RPMI8226 (cell line): Measurements from ENCODE around the gene TMEM108.

Experiments
- DNase-seq: peaks from one replicate; pipeline ENCODE4 v3.0.0-alpha.2; 2015

Gene TMEM108

DNA sequence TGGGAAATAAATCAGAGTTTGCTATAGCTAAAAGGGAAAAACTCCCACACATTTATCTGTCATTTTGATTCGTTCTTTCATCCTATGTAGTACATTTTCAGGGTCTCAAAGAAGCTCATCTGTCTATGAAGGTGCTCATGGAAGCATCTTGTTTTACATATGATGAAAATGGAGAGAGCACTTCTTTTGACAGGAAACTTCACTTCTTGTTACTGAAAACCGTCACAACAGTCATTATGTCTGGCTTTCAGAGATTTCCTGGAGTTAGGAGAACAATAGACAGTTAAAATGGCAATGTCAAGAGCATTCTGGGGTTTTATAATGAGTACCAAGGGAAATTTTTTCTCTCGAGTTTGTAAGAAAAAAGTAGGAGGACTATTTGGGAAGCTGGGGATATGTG is 83.3 kb downstream of the TMEM108 start:
- no peak for DNase-seq

DNA sequence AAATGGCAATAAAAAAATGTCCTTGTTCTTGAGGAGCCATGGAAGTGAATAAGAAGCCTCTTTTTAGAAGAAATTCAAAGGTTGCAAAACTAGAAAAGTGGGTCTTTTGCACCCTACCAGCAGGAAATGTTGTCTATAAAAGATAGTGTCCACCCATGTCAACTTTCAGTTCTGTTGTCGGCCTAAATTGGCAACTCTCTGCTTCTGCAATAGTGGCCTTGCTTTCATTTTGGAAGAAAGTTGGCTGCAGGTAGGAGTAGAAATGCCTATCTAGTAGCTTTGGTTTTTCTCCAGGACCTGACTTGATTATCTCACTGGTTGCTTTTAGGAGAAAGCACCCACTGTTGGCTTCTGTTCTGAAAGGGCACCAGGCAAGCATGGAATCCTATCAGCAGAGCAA is 85.4 kb downstream of the TMEM108 start:
- no peak for DNase-seq

DNA sequence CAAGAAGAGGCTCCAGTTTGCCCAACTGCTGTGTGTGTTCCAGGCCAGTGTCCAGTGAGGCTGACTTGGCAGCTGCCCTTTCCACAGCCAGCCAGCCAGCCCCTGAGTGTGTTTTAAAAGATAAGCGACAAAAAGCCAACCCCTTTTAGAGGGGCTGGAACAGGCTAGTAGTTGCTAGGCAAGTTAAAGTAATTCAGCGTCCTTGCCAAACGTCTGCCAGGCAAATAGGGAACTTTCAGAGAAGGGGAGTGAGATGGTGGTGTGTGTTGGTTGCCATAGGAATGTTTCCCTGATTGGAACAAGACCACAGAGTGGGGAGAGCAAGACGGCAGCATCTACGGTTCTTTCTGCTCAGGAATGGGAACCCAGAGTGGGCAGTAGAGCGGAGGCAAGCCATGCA is 86.3 kb downstream of the TMEM108 start:
- no peak for DNase-seq

DNA sequence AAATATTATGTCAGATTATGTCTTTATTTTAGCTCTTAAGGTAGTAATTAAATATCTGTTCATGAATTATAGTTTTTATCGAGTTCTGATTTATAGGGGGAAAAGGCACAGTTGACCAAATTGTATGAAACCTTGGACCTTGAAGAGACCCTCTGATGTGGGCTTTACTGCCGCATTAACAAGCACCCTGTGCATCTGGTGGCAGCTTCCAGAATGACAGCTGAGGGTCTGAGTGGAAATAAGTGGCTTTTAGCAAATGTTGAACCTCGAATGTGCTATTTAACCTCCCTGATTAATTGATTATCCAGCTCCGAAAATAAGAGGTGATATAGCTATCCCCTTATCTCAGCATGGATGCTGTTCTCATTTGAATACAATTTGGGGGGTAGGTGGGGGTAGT is 87.0 kb downstream of the TMEM108 start:
- DNase-seq = no peak

DNA sequence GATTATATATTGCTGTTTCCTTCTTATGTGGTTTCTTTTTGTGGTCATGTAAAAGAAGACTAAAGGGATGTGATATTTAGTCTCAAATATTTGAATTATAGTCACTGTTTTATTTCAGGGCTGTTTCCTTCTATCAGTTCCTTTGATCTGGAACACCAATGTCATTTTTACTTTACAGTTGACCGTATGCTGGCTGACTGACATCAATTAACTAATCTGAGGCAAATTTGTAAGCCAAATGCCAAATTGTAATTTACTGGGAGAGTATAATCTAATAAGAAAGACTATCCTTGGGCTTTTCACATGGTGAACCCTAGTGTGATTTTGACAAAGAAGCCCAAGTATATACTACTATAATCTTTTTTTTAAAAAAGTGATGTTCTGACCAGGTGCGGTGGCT is 87.6 kb downstream of the TMEM108 start:
- no peak for DNase-seq

DNA sequence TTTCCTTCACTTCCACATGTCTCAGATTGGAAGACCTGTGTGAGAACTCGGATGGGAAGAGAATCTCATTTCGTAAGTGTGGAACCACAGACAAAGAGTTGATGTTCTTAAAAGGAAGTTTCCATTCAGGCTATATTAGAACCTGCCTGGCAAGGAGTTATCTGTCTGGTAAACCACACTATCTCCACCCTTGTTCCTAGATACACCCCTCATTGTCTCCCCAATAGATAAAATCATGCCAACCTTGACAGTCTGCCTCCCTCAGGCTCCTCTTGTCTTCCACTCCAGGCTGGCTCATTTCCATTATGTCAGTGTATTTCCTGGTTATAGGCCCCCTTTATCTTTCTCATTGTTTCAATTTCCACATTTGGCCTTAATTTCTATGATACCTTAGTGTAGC is 89.2 kb downstream of the TMEM108 start:
- no peak for DNase-seq

DNA sequence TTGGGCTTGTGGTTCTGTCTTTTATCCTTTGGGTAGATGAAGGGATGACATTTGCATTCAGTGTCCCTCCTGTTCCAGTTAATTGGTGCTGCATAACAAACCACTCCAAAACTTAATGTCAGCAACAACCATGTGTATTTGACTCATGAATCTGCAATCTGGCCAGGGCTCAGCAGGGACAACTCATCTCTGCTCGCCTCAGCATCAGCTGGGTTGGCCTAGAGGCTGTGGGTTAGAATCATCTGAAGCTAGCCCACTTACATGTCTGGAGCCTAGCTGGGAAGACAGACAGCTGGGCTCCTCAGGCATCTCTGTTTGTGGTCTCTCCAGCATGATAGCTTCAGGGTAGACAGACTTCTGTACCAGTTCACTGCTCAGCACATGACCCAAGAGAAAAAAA is 92.0 kb downstream of the TMEM108 start:
- DNase-seq = no peak

DNA sequence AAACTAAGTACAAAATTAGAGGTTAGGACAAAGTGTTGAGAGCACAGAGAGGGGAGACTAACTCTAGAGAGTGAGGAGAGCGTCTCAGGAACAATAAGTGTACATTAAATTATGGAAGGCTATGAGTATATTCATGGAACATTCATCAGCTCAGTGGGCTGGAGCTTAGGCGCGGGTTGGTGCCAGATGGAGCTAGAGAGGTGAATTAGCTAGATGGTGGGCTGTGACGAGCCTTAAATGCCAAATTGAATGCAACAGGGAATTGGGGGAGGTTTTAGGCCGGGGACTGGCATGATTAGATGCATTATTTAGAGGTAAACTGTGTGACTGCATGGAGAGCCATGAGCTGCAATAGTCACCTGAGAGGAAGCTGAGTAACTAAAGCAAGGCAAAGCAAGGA is 97.1 kb downstream of the TMEM108 start:
- DNase-seq = no peak

DNA sequence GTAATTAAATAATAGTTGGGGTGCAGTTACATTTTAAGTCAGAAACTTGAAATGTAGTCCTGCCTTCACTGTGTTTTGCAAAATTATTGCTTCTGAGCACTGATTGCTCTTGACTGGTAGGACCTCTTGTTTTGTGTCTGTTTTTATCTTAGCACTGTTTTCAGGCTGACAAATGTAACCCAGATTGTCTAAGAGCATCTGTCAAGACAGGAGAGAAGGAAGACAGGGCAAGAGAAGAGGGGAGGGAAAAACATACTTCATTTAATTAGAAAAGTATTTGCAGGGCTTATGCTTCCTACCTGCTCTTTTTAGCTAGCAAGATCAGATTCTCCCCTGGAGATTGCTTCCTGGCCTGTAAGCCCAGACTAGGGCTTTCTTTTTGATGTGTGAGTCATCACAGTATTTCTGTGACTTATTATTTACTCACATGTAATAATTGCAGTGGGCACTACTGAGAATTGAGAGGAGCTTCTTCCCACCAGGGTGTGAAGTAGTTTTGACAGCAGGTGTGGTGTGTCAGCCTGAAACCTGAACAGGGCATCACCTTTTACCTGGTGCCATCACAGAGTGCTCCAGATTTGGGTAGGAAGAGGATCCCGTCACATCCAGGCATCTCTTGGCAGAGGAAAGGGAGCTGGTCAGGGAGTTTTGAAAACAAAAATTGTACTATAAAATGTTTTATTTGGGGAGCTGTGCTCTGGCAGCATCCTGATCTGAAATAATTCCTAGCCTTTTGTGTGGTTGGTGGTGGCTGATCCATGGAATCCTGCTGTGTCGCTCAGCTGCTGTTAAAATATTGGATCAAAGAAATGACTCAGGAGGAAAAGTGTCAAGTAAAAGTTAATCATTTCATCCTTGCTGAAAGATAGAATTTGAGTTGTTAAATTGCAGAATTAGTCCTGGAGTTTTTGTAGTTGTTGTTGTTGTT is 98.2 kb downstream of the TMEM108 start:
- DNase-seq = no peak

DNA sequence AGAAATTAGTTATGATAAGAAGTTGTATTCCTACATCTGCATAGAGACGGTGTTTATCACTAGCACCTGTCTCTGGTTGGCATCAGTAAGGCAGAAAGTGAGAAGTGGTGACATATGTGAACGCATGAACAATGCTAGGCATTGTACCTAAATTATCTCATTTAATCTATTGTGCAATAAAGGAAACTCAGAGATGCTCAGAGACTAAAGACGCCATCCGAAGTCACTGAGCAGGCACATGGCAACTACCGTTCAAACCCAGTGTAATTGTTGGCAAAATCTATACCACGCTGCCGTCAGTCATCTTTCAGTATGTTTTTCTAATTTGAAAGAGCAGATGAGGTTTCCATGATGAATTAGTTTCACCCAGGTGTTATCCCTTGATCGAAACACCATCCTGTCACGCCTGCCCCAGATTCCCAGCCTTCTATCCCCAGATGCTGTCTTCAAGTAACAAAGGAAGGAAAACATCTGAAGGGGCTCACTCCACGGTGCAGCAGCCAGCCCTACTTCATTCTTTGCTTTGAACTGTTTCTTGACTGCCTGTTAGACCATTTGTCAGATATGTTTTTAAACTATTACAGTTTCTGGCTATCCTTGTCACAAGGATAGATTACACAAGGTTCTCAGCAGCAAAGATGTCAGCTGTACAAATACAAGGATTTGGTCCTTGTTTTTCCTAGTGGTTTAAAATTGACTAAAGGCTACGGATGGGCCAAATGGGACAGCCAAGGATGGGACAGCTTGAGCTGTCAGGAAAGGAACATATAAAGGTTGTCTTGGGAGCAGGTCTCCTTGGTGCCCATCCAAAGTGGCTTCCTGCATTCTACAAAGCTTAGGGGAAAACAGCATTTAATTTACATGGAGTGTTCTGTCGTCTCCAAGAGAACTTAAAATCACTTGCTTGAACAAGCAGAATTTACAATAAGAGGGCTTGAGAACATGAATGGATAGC is 99.1 kb downstream of the TMEM108 start:
- no peak for DNase-seq

DNA sequence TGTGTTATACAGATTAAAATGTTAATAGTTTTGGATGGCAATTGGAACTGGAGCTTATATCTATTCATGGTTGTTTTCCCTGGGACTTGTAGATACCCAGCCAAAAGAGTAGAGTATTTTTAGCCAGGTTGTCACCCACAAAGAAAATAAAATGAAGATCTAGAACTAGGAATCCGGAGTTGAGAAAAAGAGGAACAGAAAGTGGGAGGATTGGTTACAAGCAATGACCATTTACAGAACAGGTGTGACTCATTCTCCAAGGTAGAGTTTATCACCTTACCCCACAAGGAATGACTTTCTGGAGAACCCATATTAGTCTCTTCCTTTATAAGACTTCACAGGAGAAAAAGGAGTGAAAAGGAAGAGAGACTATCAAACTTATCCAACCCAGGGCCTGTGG is 99.8 kb downstream of the TMEM108 start:
- DNase-seq = peak; percentile 44

DNA sequence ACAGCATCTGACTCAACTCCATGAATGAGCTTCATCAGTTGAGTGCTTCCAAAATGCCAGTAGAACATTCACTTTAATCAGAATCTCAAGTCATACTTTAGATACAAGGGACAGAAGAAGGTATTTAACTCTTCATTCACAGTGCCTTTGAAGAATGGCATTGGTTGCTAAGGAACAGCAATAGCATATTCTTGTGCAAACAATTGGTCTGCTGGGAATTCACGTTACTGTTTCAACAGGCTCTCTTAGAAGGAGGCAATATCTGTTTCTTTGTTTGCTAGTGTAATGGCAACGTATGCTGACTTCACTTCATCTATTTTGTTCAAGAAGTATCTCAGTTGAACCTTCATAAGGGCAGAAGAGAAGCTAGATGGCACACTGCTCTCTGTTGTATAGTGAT is 113.9 kb downstream of the TMEM108 start:
- DNase-seq = no peak

DNA sequence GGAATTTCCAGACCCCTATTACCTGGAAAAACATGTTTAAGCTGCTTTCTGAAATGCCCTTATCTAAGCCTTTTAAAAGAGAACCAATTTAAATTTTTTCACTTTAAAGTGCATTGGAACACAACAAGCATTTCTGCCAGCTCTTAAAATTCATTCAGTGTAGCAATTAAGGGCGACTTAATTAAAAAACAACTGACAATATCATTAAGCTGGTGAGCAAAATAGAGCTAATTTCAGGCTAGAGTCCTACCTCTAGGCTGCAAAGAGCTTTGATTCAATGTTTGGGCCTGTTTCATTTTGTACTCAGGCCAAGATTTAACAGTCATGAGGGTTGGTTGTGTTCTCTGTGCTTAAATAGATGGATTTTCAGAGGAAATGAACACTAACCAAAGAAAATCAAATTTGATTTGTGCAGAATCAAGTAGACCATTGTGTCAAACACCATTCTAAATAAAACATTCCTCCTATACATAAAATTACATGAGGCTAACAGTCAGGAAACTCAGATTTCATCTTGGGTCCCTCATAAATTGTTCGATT is 114.6 kb downstream of the TMEM108 start:
- no peak for DNase-seq

DNA sequence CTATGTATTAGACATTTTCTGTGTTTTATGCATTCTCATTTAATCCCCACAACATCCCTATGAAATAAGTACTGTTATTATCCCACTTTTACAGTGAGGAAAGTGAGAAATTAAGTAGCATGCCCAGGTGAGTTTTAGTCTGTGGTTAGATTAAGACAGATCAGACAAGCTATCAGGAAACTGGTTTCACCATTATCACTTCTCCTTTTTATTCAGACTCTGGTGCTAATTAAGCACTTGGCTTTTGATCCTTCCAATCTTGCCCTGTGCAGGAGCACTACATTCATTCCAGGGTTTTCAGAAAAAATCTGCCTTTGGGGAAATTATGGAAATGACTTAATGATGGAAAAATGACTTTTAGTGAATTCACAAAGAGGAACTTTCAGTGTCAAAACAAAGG is 115.2 kb downstream of the TMEM108 start:
- no peak for DNase-seq

DNA sequence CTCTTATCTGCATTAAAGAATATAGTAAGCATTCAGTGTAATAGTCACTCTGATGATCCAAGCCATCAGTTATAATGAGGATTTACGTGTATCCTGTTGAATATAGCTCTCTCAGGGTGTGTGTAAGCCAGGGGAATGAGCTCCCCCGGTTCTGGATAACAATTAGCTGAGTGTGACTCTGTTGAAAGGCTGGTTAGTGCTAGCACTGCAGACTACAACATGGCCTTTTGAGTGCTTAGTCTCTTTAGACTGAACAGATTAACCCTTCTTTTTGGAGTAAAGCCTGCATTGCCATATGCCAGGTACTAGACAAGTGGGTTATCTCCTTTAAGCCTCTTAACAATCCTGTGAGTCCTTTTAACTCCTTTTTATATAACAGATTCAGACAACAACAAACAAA is 119.5 kb downstream of the TMEM108 start:
- DNase-seq = no peak

DNA sequence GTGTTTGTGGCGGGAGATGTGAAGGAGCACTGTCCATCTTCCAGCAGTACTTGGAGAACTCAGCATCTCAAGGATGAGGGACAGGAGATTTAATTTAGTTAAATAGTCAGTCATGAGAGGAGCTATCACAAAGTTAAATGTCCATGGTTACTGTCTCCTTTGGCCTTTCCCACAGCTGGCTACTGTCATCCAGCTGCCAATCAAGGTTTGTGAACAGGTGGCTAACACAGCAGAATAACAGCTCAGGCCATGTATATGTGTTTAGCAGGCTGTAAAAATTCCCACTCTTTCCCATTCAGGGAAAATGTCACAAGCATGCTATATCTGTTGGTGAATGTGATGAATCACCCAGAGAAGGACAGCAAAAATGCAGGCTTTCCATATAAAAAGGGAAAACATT is 120.5 kb downstream of the TMEM108 start:
- no peak for DNase-seq

DNA sequence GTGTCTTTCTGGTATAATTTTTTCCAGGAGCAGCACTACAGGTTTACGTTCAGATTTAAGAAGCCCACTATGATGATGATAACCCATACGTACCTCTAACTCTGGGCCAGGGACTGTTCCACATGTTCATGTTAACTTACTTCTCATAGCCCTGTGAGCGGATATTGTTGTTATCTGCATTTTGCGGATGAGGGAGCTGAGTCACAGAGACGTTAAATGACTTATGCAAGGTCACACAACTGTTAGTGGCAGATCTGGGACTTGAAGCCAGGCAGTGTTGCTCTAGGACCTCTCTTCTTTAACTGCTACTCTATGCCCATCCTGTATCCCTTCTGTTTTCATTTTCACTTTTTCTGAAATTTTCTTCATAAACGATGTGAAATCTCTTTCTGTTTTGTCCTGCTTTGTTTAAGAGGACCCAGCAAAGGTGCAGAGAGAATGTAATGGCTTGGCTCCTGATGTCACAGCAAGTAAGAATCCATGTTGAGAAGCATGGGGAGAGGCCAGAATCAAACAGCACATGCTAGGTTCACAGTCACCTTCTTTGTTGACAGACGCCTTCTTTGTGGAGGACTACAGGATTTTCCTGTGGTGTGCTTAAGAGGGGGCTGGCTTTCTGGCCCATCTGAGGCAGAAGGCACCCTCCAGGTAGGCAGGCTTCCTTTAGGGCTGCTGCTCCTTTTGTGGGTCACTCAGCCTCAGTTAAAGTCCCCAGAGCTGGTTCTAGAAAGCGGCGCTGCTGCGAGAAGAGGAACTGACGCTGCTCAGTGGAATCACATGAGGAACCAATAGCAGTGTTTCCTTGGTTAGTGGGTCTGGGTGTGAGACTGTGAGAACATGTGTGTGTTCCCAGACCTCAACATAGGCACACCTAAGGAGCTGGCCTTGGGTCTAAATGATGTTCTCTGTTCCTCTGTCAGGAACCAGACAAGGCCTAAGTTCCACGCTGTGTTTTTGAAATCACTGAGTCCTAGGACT is 121.6 kb downstream of the TMEM108 start:
- no peak for DNase-seq

DNA sequence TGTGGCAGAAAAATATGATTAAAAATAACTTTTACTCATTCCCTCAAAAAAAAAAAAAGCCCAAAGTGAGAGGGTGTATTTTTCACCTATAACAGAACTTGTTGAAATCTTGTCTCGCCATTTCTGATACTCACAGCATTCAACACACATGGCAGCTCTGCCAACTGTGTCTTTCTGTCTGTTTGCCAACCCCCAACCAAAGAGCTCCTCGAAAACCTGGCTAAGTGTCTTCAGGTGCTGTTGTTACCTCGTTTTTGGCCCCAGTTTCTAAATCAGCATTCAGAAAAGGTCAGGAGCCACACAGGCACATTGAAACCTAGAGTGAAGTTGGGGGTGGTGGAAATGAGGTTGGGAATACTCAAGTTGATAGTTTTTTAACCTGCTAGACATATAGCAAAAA is 123.5 kb downstream of the TMEM108 start:
- no peak for DNase-seq

DNA sequence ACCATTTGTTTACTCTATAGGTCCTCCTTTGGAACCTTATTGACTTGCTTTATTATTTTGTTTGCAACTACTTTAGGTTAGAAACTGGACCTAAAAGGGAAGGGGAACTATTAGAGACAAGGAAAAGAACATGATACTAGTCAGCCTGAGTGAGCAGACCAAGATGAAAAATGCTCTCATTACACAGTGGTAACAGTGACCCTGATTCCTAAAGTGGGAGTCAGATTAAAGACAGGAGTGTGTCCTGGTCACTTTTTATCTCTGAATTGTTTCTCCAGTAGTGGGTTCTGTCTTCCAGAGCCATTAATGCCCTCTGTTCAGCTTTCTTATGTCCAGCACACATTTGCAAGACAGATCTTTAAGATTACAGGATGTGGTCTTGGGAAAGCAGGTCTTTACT is 124.1 kb downstream of the TMEM108 start:
- DNase-seq = no peak

DNA sequence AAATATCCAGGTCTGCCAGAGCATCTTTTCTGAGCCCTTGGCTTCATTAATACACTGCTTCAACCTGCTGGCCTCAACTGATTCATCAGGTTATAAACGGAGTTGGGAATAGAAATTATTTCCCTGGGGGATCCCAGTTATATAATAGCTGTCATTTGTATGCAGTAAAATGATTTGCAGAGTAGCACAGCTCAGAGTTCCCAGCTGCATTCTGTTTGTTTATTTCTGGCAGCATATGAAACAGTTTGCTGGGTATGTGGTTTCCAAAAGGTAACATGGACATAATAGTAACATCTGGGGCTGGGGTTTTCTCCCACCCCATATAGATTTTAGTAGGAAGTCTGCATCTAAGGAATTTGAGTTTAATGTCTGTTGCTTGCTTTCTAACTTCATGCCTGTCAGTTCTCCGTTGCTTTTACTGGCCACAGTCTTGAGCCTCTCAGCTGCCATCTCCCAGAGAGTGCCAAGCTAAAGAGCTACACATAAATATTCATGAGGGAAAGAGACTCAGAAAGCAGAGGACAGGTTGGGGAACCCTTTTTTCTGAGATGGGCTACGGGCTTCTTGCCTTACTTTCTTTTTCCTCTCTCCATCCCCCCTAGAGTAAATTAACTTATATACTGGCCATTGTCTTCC is 124.6 kb downstream of the TMEM108 start:
- DNase-seq = no peak

DNA sequence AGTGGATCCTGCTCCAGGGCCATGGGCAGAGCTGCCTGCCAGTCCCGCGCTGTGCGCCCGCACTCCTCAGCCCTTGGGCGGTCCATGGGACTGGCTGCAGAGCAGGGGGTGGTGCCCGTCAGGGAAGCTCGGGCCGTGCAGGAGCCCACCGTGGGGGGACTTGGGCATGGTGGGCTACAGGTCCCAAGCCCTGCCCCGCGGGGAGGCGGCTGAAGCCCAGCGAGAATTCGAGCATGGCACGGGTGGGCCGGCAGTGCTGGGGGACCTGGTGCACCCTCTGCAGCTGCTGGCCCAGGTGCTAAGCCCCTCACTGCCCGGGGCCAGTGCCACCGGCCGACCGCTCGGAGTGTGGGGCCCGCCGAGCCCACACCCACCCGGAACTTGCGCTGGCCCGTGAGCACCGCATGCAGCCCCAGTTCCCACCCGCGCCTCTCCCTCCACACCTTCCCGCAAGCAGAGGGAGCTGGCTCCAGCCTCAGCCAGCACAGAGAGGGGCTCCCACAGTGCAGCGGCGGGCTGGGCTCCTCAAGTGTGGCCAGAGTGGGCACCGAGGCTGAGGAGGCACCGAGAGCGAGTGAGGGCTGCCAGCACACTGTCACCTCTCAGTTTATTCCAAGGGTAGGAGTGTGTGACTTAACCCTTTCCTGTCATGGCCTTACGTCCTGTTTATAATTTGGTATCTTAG is 129.3 kb downstream of the TMEM108 start:
- DNase-seq = no peak
